ENCODE measurements around the gene AUNIP.

The AUNIP gene

DNA sequence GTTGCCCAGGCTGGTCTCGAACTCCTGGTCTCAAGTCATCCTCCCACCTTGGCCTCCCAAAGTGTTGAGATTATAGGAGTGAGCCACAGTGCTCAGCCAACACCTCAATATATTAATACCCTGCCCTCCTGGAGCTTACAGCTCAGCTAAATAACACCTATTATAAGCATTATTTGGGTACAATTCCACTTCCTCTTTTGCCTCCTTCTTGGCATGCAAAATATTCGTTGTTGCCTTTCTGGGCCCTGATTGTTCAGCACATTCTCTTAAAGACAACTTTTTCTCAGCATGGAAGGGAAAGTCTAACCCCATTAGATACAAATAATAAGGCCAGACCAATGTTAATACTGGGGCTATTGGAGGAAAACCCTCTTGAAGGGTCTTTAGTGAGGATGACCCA is 13.5 kb upstream of the AUNIP start:
- no peak overlapping the region for H3K4me2 ChIP-seq (ENCODE audit: low read length)
- H4K91ac ChIP-seq (ENCODE audit: low read depth, low read length) = no peak overlapping the region
- H3K36me3 ChIP-seq (ENCODE audit: control insufficient read depth in 1 of 2, insufficient read depth in 2 of 2, low read length in 2 of 2) = peaks cover 9 to 16% of the 10 kb centered on the region in 2 experiments
- H3K18ac ChIP-seq (ENCODE audit: low read length) = no peak overlapping the region
- no peak overlapping the region for H3K27ac ChIP-seq (ENCODE audit: low read depth, low read length)
- no peak overlapping the region for H2AK5ac ChIP-seq (ENCODE audit: low read length)
- peaks cover 12% of the 10 kb centered on the region for H3K79me2 ChIP-seq (ENCODE audit: control insufficient read depth, insufficient read depth, low read length, poor library complexity)
- no peak overlapping the region for H4K8ac ChIP-seq (ENCODE audit: low read depth, low read length)
- no peak overlapping the region for H3K23ac ChIP-seq (ENCODE audit: low read length)
- no peak overlapping the region for H2BK5ac ChIP-seq (ENCODE audit: low read depth, low read length, poor library complexity)
- no peaks in the 10 kb centered on the region for H3K9me3 ChIP-seq (ENCODE audit: insufficient read depth, low read depth, low read length)
- H3K27me3 ChIP-seq (ENCODE audit: insufficient read depth, low read length) = no peaks in the 10 kb centered on the region
- H4K12ac ChIP-seq (ENCODE audit: low read depth, low read length) = no peak overlapping the region
- peaks cover 20 to 26% of the 10 kb centered on the region in 2 experiments for H3K4me1 ChIP-seq (ENCODE audit: control insufficient read depth in 1 of 2, insufficient read depth in 2 of 2, low read length in 2 of 2)
- no CpG with 5 or more reads among the region's 2 CpGs for WGBS (ENCODE audit: extremely low coverage, insufficient coverage, insufficient read length)
- H3K9ac ChIP-seq (ENCODE audit: low read length) = no peak overlapping the region
- no peak overlapping the region for H3K14ac ChIP-seq (ENCODE audit: low read length)
- DNase-seq = no peak
- H3K4me3 ChIP-seq (ENCODE audit: low read depth, low read length) = no peak overlapping the region
- no peak overlapping the region for H2BK120ac ChIP-seq (ENCODE audit: insufficient read depth, low read length, poor library complexity)
- H2BK12ac ChIP-seq (ENCODE audit: low read length) = no peak overlapping the region
- no peak overlapping the region for H2AFZ ChIP-seq (ENCODE audit: insufficient read depth, low read length, poor library complexity)
- no peak overlapping the region for H3K4ac ChIP-seq (ENCODE audit: low read depth, low read length)
- H3K79me1 ChIP-seq (ENCODE audit: low read length) = peaks cover 19% of the 10 kb centered on the region

DNA sequence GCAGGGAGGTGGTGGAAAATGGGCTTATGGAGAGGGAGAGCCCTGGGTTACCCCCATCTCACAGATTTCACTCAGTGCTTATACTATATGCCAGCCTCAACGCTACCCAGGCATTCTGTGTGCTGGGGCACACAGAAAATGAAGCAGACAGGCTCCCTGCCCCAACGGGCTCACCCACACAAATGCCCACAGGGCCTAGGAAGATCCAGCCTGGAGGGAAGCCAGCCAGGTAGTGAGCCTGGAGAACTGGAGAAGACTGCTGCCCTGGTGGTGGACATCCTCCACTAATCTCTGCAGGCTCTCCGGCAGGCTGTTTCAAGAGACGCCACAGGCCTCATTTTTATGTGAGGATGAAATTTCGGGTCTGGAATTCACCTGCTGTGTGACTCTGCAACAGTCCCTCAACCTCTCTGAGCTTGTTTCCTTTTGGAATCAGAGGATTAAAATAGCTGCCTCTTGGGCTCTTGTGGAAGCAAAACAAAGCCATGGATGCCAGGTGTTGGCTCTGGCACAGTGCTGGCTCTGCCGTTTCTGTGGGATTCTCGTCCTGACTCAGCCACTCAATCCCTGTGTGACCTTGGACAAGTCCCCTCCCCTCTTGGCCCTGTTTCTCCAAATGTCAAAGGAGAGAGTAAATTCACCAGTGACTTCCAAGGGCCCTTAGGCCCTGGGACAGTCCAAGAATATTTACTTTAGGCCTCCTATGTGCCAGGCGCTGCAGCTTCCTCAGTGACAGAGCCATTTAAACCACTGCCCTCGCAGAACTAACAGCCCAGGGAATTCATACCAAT is 12.6 kb upstream of the AUNIP start:
- Histone ChIP-seq H2BK12ac (ENCODE audit: low read length) (no peak overlapping the region), H4K12ac (ENCODE audit: low read depth, low read length) (no peak overlapping the region), H3K9me3 (ENCODE audit: insufficient read depth, low read depth, low read length) (no peaks in the 10 kb centered on the region), H3K9ac (ENCODE audit: low read length) (no peak overlapping the region), H2BK5ac (ENCODE audit: low read depth, low read length, poor library complexity) (no peak overlapping the region), H3K4me3 (ENCODE audit: low read depth, low read length) (no peak overlapping the region), H3K14ac (ENCODE audit: low read length) (no peak overlapping the region), H2BK120ac (ENCODE audit: insufficient read depth, low read length, poor library complexity) (no peak overlapping the region), H3K36me3 (ENCODE audit: control insufficient read depth in 1 of 2, insufficient read depth in 2 of 2, low read length in 2 of 2) (peaks cover 9 to 20% of the 10 kb centered on the region in 2 experiments), H2AFZ (ENCODE audit: insufficient read depth, low read length, poor library complexity) (no peak overlapping the region), H3K27ac (ENCODE audit: low read depth, low read length) (no peak overlapping the region), H3K4me1 (ENCODE audit: control insufficient read depth in 1 of 2, insufficient read depth in 2 of 2, low read length in 2 of 2) (peaks cover 20 to 27% of the 10 kb centered on the region in 2 experiments), H3K79me2 (ENCODE audit: control insufficient read depth, insufficient read depth, low read length, poor library complexity) (peaks cover 12% of the 10 kb centered on the region), H3K18ac (ENCODE audit: low read length) (no peak overlapping the region), H2AK5ac (ENCODE audit: low read length) (no peak overlapping the region), H3K79me1 (ENCODE audit: low read length) (peaks cover 19% of the 10 kb centered on the region), H4K8ac (ENCODE audit: low read depth, low read length) (no peak overlapping the region), H3K4me2 (ENCODE audit: low read length) (no peak overlapping the region), H3K23ac (ENCODE audit: low read length) (no peak overlapping the region), H3K27me3 (ENCODE audit: insufficient read depth, low read length) (no peaks in the 10 kb centered on the region), H3K4ac (ENCODE audit: low read depth, low read length) (no peak overlapping the region), H4K91ac (ENCODE audit: low read depth, low read length) (no peak overlapping the region)
- WGBS (ENCODE audit: extremely low coverage, insufficient coverage, insufficient read length) = no CpG with 5 or more reads among the region's 9 CpGs
- DNase-seq = no peak

DNA sequence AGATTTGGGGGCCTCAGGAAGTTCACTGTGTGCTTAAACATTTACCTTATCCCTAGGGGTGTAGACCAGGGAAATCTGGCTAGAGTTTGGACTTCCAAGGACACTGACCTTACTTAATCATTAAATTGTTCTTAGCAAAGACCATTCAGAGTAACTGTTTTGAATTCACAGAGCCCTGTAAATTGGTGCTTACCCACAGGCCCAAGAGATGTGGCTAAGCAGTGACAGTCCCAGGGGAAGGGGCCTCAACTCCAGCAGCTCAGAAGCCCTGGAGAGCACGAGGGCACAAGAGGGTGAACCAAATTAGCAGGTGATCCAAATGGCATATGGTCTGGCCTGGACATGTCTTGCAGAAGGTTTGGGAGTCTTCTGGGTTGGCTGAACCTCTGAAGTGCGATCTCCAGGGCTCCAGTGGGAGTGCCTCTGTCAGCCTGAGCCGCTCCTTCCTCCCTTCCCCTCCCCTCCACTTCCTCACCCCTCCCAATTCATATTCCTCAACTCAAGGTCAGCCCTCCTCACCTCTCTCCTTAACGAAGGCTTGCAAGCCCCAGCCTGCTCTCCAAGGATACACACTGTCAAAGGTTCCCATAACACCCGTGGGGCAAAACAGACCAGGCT is 11.9 kb upstream of the AUNIP start:
- no peak overlapping the region for H3K4me3 ChIP-seq (ENCODE audit: low read depth, low read length)
- no peak overlapping the region for H2BK12ac ChIP-seq (ENCODE audit: low read length)
- H4K91ac ChIP-seq (ENCODE audit: low read depth, low read length) = no peak overlapping the region
- H3K23ac ChIP-seq (ENCODE audit: low read length) = no peak overlapping the region
- H4K12ac ChIP-seq (ENCODE audit: low read depth, low read length) = no peak overlapping the region
- H3K4ac ChIP-seq (ENCODE audit: low read depth, low read length) = no peak overlapping the region
- peaks cover 18 to 23% of the 10 kb centered on the region in 2 experiments for H3K4me1 ChIP-seq (ENCODE audit: control insufficient read depth in 1 of 2, insufficient read depth in 2 of 2, low read length in 2 of 2)
- H3K9ac ChIP-seq (ENCODE audit: low read length) = no peak overlapping the region
- no peak overlapping the region for H3K27ac ChIP-seq (ENCODE audit: low read depth, low read length)
- H2AK5ac ChIP-seq (ENCODE audit: low read length) = no peak overlapping the region
- H3K79me2 ChIP-seq (ENCODE audit: control insufficient read depth, insufficient read depth, low read length, poor library complexity) = peaks cover 11% of the 10 kb centered on the region
- peaks cover 18% of the 10 kb centered on the region for H3K79me1 ChIP-seq (ENCODE audit: low read length)
- no peaks in the 10 kb centered on the region for H3K27me3 ChIP-seq (ENCODE audit: insufficient read depth, low read length)
- H3K14ac ChIP-seq (ENCODE audit: low read length) = no peak overlapping the region
- H2AFZ ChIP-seq (ENCODE audit: insufficient read depth, low read length, poor library complexity) = no peak overlapping the region
- no peak overlapping the region for H2BK120ac ChIP-seq (ENCODE audit: insufficient read depth, low read length, poor library complexity)
- H3K4me2 ChIP-seq (ENCODE audit: low read length) = no peak overlapping the region
- no peak overlapping the region for H2BK5ac ChIP-seq (ENCODE audit: low read depth, low read length, poor library complexity)
- no peaks in the 10 kb centered on the region for H3K9me3 ChIP-seq (ENCODE audit: insufficient read depth, low read depth, low read length)
- WGBS (ENCODE audit: extremely low coverage, insufficient coverage, insufficient read length) = no CpG with 5 or more reads among the region's 5 CpGs
- H4K8ac ChIP-seq (ENCODE audit: low read depth, low read length) = no peak overlapping the region
- no peak overlapping the region for H3K18ac ChIP-seq (ENCODE audit: low read length)
- peaks cover 9 to 20% of the 10 kb centered on the region in 2 experiments for H3K36me3 ChIP-seq (ENCODE audit: control insufficient read depth in 1 of 2, insufficient read depth in 2 of 2, low read length in 2 of 2)
- no peak for DNase-seq

DNA sequence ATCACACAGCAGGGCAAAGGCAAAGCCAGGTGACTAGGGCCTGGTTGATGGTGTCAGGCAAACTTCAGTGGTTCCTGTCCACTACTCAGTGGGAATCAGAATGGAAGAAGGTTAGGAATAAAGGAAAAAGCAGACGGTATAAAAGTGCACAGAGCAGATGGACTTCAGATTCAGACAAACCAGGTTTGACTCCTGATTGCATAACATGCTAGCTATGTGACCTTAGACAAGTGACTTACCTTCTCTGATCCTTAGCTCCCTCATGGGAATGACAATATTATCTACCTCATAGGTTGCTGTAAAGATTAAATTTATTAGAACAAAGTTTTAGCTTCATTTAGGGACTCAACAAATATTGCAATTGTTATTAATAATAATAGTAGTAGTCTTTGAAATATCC is 11.4 kb upstream of the AUNIP start:
- Histone ChIP-seq H3K4me3 (ENCODE audit: low read depth, low read length) (no peak overlapping the region), H3K23ac (ENCODE audit: low read length) (no peak overlapping the region), H2AFZ (ENCODE audit: insufficient read depth, low read length, poor library complexity) (no peak overlapping the region), H3K4ac (ENCODE audit: low read depth, low read length) (no peak overlapping the region), H4K91ac (ENCODE audit: low read depth, low read length) (no peak overlapping the region), H3K79me2 (ENCODE audit: control insufficient read depth, insufficient read depth, low read length, poor library complexity) (peaks cover 11% of the 10 kb centered on the region), H3K27ac (ENCODE audit: low read depth, low read length) (no peak overlapping the region), H4K12ac (ENCODE audit: low read depth, low read length) (no peak overlapping the region), H3K27me3 (ENCODE audit: insufficient read depth, low read length) (no peaks in the 10 kb centered on the region), H3K14ac (ENCODE audit: low read length) (no peak overlapping the region), H3K9ac (ENCODE audit: low read length) (no peak overlapping the region), H3K18ac (ENCODE audit: low read length) (no peak overlapping the region), H4K8ac (ENCODE audit: low read depth, low read length) (no peak overlapping the region), H2BK120ac (ENCODE audit: insufficient read depth, low read length, poor library complexity) (no peak overlapping the region), H3K36me3 (ENCODE audit: control insufficient read depth in 1 of 2, insufficient read depth in 2 of 2, low read length in 2 of 2) (peaks cover 9 to 20% of the 10 kb centered on the region in 2 experiments), H2BK5ac (ENCODE audit: low read depth, low read length, poor library complexity) (no peak overlapping the region), H3K4me1 (ENCODE audit: control insufficient read depth in 1 of 2, insufficient read depth in 2 of 2, low read length in 2 of 2) (peaks cover 15 to 20% of the 10 kb centered on the region in 2 experiments), H3K4me2 (ENCODE audit: low read length) (no peak overlapping the region), H3K9me3 (ENCODE audit: insufficient read depth, low read depth, low read length) (no peaks in the 10 kb centered on the region), H2BK12ac (ENCODE audit: low read length) (no peak overlapping the region), H3K79me1 (ENCODE audit: low read length) (peaks cover 12% of the 10 kb centered on the region), H2AK5ac (ENCODE audit: low read length) (no peak overlapping the region)
- whole genome bisulfite sequencing (ENCODE audit: extremely low coverage, insufficient coverage, insufficient read length) = no CpG with 5 or more reads among the region's 1 CpG
- no peak for DNase-seq
